ENCODE data around the gene IL2RA.

The IL2RA gene

GRCh38 chr10:5992398-5992797, 69.8 kb downstream of the IL2RA start:
- in situ Hi-C loops (cut with HindIII; ENCODE audit: low sequenced_read_pairs): no loop called here

GRCh38 chr10:5991708-5992107, 70.5 kb downstream of the IL2RA start:
- in situ Hi-C loops (cut with HindIII; ENCODE audit: low sequenced_read_pairs): no loop called here

GRCh38 chr10:5989756-5990155, 72.4 kb downstream of the IL2RA start:
- in situ Hi-C loops (cut with HindIII; ENCODE audit: low sequenced_read_pairs): no loop called here

GRCh38 chr10:5988336-5988920, 73.7 kb downstream of the IL2RA start:
- in situ Hi-C loops (cut with HindIII; ENCODE audit: low sequenced_read_pairs): no loop called here

- in situ Hi-C loops (cut with HindIII; ENCODE audit: low sequenced_read_pairs): no loop called here
Measured at GRCh38 chr10:5987747-5988146, 74.4 kb downstream of the IL2RA start.

GRCh38 chr10:5985029-5985428, 77.1 kb downstream of the IL2RA start:
- in situ Hi-C loops (cut with HindIII; ENCODE audit: low sequenced_read_pairs): no loop called here

- in situ Hi-C loops (cut with HindIII; ENCODE audit: low sequenced_read_pairs): no loop called here
Measured at GRCh38 chr10:5983774-5984173, 78.4 kb downstream of the IL2RA start.

- in situ Hi-C loops (cut with HindIII; ENCODE audit: low sequenced_read_pairs): no loop called here
Measured at GRCh38 chr10:5981529-5981928, 80.6 kb downstream of the IL2RA start.

GRCh38 chr10:5978230-5978489, 84.0 kb downstream of the IL2RA start:
- in situ Hi-C loops (cut with HindIII; ENCODE audit: low sequenced_read_pairs): no loop called here

GRCh38 chr10:5977471-5978229, 84.5 kb downstream of the IL2RA start, which contains the start of gene IL15RA:
Gene IL15RA, minus strand, starts transcription at chr10:5977543. Its CDS starts 51 bp downstream, at chr10:5977492.
- in situ Hi-C loops (cut with HindIII; ENCODE audit: low sequenced_read_pairs): no loop called here

- in situ Hi-C loops (cut with HindIII; ENCODE audit: low sequenced_read_pairs): no loop called here
Measured at GRCh38 chr10:5976512-5977470, 85.4 kb downstream of the IL2RA start.

GRCh38 chr10:5975641-5976473, 86.3 kb downstream of the IL2RA start:
- in situ Hi-C loops (cut with HindIII; ENCODE audit: low sequenced_read_pairs): no loop called here

- in situ Hi-C loops (cut with HindIII; ENCODE audit: low sequenced_read_pairs): no loop called here
Measured at GRCh38 chr10:5973069-5973468, 89.1 kb downstream of the IL2RA start.

GRCh38 chr10:5971886-5972285, 90.3 kb downstream of the IL2RA start:
- in situ Hi-C loops (cut with HindIII; ENCODE audit: low sequenced_read_pairs): no loop called here

GRCh38 chr10:5971315-5971832, 90.8 kb downstream of the IL2RA start:
- in situ Hi-C loops (cut with HindIII; ENCODE audit: low sequenced_read_pairs): no loop called here

GRCh38 chr10:5970527-5970926, 91.6 kb downstream of the IL2RA start:
- in situ Hi-C loops (cut with HindIII; ENCODE audit: low sequenced_read_pairs): no loop called here

- in situ Hi-C loops (cut with HindIII; ENCODE audit: low sequenced_read_pairs): no loop called here
Measured at GRCh38 chr10:5970066-5970465, 92.1 kb downstream of the IL2RA start.

GRCh38 chr10:5968681-5969453, 93.3 kb downstream of the IL2RA start:
- in situ Hi-C loops (cut with HindIII; ENCODE audit: low sequenced_read_pairs): no loop called here

- in situ Hi-C loops (cut with HindIII; ENCODE audit: low sequenced_read_pairs): no loop called here
Measured at GRCh38 chr10:5968037-5968680, 94.0 kb downstream of the IL2RA start.

All from endothelial cell of hepatic sinusoid (primary cell).